BLaER1 (cell line): Measurements from ENCODE around the gene RPP40.

Source experiments
- H3K27ac ChIP-seq: shearing (Covaris generic); formaldehyde crosslinking; 2 replicates; pipeline ENCODE4 v1.8.1; 2022
- H3K27me3 ChIP-seq: shearing (Covaris generic); formaldehyde crosslinking; 2 replicates; pipeline ENCODE4 v1.8.1; 2022
- H3K36me3 ChIP-seq: shearing (Covaris generic); formaldehyde crosslinking; 2 replicates; pipeline ENCODE4 v1.8.1; 2022
- H3K4me1 ChIP-seq: shearing (Covaris generic); formaldehyde crosslinking; 2 replicates; pipeline ENCODE4 v1.8.1; 2022
- H3K4me2 ChIP-seq: shearing (Covaris generic); formaldehyde crosslinking; 2 replicates; pipeline ENCODE4 v1.8.1; 2022
- H3K4me3 ChIP-seq: shearing (Covaris generic); formaldehyde crosslinking; 2 replicates; pipeline ENCODE4 v1.8.1; 2022
- H3K9ac ChIP-seq: shearing (Covaris generic); formaldehyde crosslinking; 2 replicates; pipeline ENCODE4 v1.8.1; 2022
- H3K9me3 ChIP-seq: shearing (Covaris generic); formaldehyde crosslinking; 2 replicates; pipeline ENCODE4 v1.8.1; 2022
- H4K20me1 ChIP-seq: shearing (Covaris generic); formaldehyde crosslinking; 2 replicates; pipeline ENCODE4 v1.8.1; 2022
- Cebpa-rat ChIP-seq: shearing (Covaris generic); IDR thresholded peaks from 2 replicates; pipeline ENCODE4 v1.8.1; 2022

The RPP40 gene

GRCh38 chr6:4946521-4946920 is 57.3 kb downstream of the RPP40 start:
- peaks cover 69% of the 10 kb centered on the region for H4K20me1 ChIP-seq
- no peak overlapping the region for H3K9ac ChIP-seq
- peaks cover 8% of the 10 kb centered on the region; the same call in 1 of the 2 replicates for H3K4me1 ChIP-seq
- TF ChIP-seq Cebpa-rat: no peak
- peaks cover 99% of the 10 kb centered on the region for H3K36me3 ChIP-seq
- H3K4me3 ChIP-seq: no peak overlapping the region
- no peaks in the 10 kb centered on the region for H3K27me3 ChIP-seq
- no peak overlapping the region for H3K4me2 ChIP-seq
- H3K9me3 ChIP-seq: no peaks in the 10 kb centered on the region
- H3K27ac ChIP-seq: no peak overlapping the region
